C4-2B (cell line): ENCODE data around the gene RPTOR.

Experiments
- ZFX ChIP-seq: fragments of 450-650 bp; IDR thresholded peaks from 2 replicates; pipeline ENCODE4 v1.6.1; 2017
- TF ChIP-seq, protein P1 (sequence below): fragments of 450-650 bp; conservative IDR thresholded peaks from 2 replicates; pipeline ENCODE4 v1.5.1; 2017; ENCODE audit warnings: mild to moderate bottlenecking

GRCh38 chr17:80842456-80843013, 297.9 kb downstream of the RPTOR start:
- TF ChIP-seq, protein P1, sequence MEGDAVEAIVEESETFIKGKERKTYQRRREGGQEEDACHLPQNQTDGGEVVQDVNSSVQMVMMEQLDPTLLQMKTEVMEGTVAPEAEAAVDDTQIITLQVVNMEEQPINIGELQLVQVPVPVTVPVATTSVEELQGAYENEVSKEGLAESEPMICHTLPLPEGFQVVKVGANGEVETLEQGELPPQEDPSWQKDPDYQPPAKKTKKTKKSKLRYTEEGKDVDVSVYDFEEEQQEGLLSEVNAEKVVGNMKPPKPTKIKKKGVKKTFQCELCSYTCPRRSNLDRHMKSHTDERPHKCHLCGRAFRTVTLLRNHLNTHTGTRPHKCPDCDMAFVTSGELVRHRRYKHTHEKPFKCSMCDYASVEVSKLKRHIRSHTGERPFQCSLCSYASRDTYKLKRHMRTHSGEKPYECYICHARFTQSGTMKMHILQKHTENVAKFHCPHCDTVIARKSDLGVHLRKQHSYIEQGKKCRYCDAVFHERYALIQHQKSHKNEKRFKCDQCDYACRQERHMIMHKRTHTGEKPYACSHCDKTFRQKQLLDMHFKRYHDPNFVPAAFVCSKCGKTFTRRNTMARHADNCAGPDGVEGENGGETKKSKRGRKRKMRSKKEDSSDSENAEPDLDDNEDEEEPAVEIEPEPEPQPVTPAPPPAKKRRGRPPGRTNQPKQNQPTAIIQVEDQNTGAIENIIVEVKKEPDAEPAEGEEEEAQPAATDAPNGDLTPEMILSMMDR = no peak
- TF ChIP-seq ZFX = no peak
